ENCODE measurements around the gene CAMK1D.

GRCh38 chr10:12355384-12355783, 6.0 kb downstream of the CAMK1D start:
- TF ChIP-seq POLR2A (IDR thresholded peaks at IDR 0.05) (no peak), POLR2AphosphoS5 (IDR thresholded peaks at IDR 0.05) (no peak), CTCF (IDR thresholded peaks at IDR 0.05) (no peak)
